Sigmoid colon (tissue), 4 donors: ENCODE measurements around the gene ZBTB4.

Experiments
- CTCF ChIP-seq, 4 experiments: fragments of 450-650 bp in 3 of 4; fragments of 200-600 bp in 1 of 4; IDR thresholded peaks; one replicate each; pipeline ENCODE4 v1.5.1; 2016 to 2019; ENCODE audit warnings: antibody characterized with exemption in 4 of 4, mild to moderate bottlenecking in 3 of 4, moderate library complexity in 2 of 4
- POLR2A ChIP-seq, 2 donors: fragments of 450-650 bp; IDR thresholded peaks; one replicate each; pipeline ENCODE4 v1.6.1; 2016; ENCODE audit warnings: antibody characterized with exemption in 2 of 2, mild to moderate bottlenecking in 2 of 2, moderate library complexity in 2 of 2
- POLR2AphosphoS5 ChIP-seq, 4 donors: sonication (generic); formaldehyde crosslinking; IDR thresholded peaks; one replicate each; pipeline ENCODE4 v1.6.1; 2017; ENCODE audit warnings: antibody characterized with exemption in 4 of 4

GRCh38 chr17:7495906-7496434 is 16.5 kb upstream of the ZBTB4 start:
- TF ChIP-seq POLR2A (IDR thresholded peaks at IDR 0.05): no peak
- TF ChIP-seq CTCF (IDR thresholded peaks at IDR 0.05): no peak
- TF ChIP-seq POLR2AphosphoS5 (IDR thresholded peaks at IDR 0.05): no peak
